HG03354 (cell line): ENCODE results near the gene DECR2.
A peak's percentile ranks its signal among the peaks of the same experiment; 100 is the strongest.
"Not testable (repeated sequence)": the region's sequence is repeated elsewhere in the genome, so short reads cannot be mapped to it uniquely, and the experiment has no call there.

Source experiments
- ATAC-seq: cut with Tn5 transposase; IDR thresholded peaks from one replicate; pipeline ENCODE4 v1.9.1; 2021; ENCODE audit warnings: mild to moderate bottlenecking; ENCODE audit not compliant: unreplicated experiment, poor library complexity, severe bottlenecking

The DECR2 gene

GRCh38 chr16:377419-377951 is 24.2 kb upstream of the DECR2 start:
- ATAC-seq, result no peak

- ATAC-seq, result not testable (repeated sequence)
Measured at GRCh38 chr16:378113-378820, 23.4 kb upstream of the DECR2 start.

GRCh38 chr16:378821-379182 is 22.9 kb upstream of the DECR2 start:
- ATAC-seq, result no peak

- ATAC-seq, result no peak
Measured at GRCh38 chr16:379183-379960, 22.3 kb upstream of the DECR2 start.

- ATAC-seq, result no peak
Measured at GRCh38 chr16:379961-380761, 21.5 kb upstream of the DECR2 start.

GRCh38 chr16:380762-381011 is 21.0 kb upstream of the DECR2 start:
- no peak for ATAC-seq

GRCh38 chr16:381012-381788 is 20.5 kb upstream of the DECR2 start:
- peak; percentile 34 for ATAC-seq

- ATAC-seq, result peak; percentile 45
Measured at GRCh38 chr16:381789-382717, 19.6 kb upstream of the DECR2 start, which contains the start of gene PGAP6. Gene PGAP6 (minus strand): TSS chr16:381978. CDS start chr16:381821, 157 bp downstream.

- ATAC-seq, result peak; percentile 45
Measured at GRCh38 chr16:383326-384051, 18.2 kb upstream of the DECR2 start.

- ATAC-seq, result no peak
Measured at GRCh38 chr16:386641-387156, 15.0 kb upstream of the DECR2 start.

- not testable (repeated sequence) for ATAC-seq
Measured at GRCh38 chr16:387761-388666, 13.7 kb upstream of the DECR2 start.

GRCh38 chr16:389352-389751 is 12.3 kb upstream of the DECR2 start:
- no peak for ATAC-seq

- ATAC-seq, result peak; percentile 53
Measured at GRCh38 chr16:391885-392335, 9.8 kb upstream of the DECR2 start.

- ATAC-seq, result no peak
Measured at GRCh38 chr16:392450-393030, 9.1 kb upstream of the DECR2 start.

- no peak for ATAC-seq
Measured at GRCh38 chr16:396199-396598, 5.5 kb upstream of the DECR2 start.

GRCh38 chr16:396605-397004 is 5.1 kb upstream of the DECR2 start:
- ATAC-seq, result no peak
